Mammary epithelial cell (primary cell): ENCODE data around the gene SLC39A6.

Experiments
- EZH2 ChIP-seq: IDR thresholded peaks from 2 replicates; pipeline ENCODE4 v1.6.1; 2012; ENCODE audit warnings: low read length, inconsistent platforms, borderline replicate concordance
- TF ChIP-seq, protein P1 (sequence below), 2 donors: IDR thresholded peaks in 1 of 2; conservative IDR thresholded peaks in 1 of 2; 2 replicates each; pipeline ENCODE4 v1.5.1; 2011 to 2012; ENCODE audit warnings: inconsistent platforms in 2 of 2, low read length in 2 of 2, mild to moderate bottlenecking in 2 of 2, control low read depth in 1 of 2, low read depth in 1 of 2; ENCODE audit not compliant: insufficient read depth in 1 of 2; ENCODE audit errors: extremely low read depth in 1 of 2

DNA sequence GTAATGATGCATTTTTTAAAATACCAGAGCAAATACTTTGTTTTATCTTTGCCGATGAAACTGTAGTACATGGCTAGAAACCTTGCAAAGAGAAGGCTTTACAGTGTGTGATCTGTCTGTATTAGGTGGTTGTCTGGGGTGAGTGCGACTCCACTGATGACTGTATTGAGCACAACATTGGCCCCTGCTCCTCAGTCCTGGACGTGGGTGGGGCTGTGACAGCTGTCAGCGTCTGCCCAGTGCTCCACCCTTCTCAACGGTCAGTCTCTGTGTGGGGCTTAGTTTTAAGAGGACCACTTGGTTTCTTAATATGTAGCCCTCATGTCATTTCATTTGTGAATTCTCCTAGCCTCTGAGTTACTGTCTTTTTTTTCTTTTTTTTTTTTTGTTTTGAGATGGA, 40.8 kb upstream of the SLC39A6 start:
- TF ChIP-seq, protein P1, sequence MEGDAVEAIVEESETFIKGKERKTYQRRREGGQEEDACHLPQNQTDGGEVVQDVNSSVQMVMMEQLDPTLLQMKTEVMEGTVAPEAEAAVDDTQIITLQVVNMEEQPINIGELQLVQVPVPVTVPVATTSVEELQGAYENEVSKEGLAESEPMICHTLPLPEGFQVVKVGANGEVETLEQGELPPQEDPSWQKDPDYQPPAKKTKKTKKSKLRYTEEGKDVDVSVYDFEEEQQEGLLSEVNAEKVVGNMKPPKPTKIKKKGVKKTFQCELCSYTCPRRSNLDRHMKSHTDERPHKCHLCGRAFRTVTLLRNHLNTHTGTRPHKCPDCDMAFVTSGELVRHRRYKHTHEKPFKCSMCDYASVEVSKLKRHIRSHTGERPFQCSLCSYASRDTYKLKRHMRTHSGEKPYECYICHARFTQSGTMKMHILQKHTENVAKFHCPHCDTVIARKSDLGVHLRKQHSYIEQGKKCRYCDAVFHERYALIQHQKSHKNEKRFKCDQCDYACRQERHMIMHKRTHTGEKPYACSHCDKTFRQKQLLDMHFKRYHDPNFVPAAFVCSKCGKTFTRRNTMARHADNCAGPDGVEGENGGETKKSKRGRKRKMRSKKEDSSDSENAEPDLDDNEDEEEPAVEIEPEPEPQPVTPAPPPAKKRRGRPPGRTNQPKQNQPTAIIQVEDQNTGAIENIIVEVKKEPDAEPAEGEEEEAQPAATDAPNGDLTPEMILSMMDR (conservative IDR thresholded peaks at IDR 0.05 in 1 of 2, IDR thresholded peaks at IDR 0.05 in 1 of 2; ENCODE audit: extremely low read depth in 1 of 2, insufficient read depth in 1 of 2, low read depth in 1 of 2, low read length in 2 of 2), result no peak
- TF ChIP-seq EZH2, result no peak
